Measurements from ENCODE around the gene LTA4H.

DNA sequence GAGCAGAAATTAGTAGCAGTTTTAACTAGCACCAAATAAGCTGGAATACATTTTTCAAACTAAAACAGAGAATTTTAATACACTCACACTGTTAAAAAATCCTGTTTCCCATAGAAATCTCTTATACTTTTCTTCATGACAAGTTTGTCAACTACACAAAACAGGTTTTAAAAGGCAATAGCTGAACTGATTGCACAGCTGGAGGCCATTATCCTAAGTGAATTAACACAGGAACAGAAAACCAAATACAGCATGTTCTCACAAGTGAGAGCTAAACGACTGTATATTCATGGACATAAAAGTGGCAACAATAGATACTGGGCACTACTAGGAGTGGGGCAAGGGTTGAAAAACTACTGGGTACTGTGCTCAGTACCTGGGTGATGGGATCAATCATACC is 27.7 kb downstream of the LTA4H start:
- TF ChIP-seq EZH2phosphoT487 (IDR thresholded peaks at IDR 0.05; ENCODE audit: low read length) (no peak), CTCF (IDR thresholded peaks at IDR 0.05; ENCODE audit: low read length) (no peak), EZH2 (optimal IDR thresholded peaks at IDR 0.05; ENCODE audit: low read depth, low read length) (no peak)

Data from MM.1S (cell line).